Cardiac muscle cell (in vitro differentiated cells and primary cell): ENCODE measurements around the gene LGR4. TPM values are rescaled to one million over a fixed set of nuclear protein-coding genes. Genes with fewer than 3 reads are reported as not detected.
A peak's percentile ranks its signal among the peaks of the same experiment; 100 is the strongest.

Experiments used
- DNase-seq, 2 donors: peaks; one replicate each; pipeline versions ENCODE4 v3.0.0 to v3.0.0-alpha.2; 2010 to 2017; ENCODE audit warnings: low read depth in 1 of 2, low spot score in 1 of 2
- H3K27ac ChIP-seq: fragments of 200-600 bp; sonication (generic); 2 replicates; pipeline ENCODE4 v1.5.1; 2016
- H3K27me3 ChIP-seq: fragments of 200-600 bp; sonication (generic); 2 replicates; pipeline ENCODE4 v1.6.0; 2016; ENCODE audit warnings: control low read depth
- H3K36me3 ChIP-seq: fragments of 200-600 bp; sonication (generic); 2 replicates; pipeline ENCODE4 v1.5.1; 2016; ENCODE audit warnings: control low read depth
- H3K4me1 ChIP-seq: fragments of 200-600 bp; sonication (generic); 2 replicates; pipeline ENCODE4 v1.8.1; 2017; ENCODE audit warnings: low read depth, mild to moderate bottlenecking, mixed run types
- H3K4me3 ChIP-seq: fragments of 200-600 bp; sonication (generic); 2 replicates; pipeline ENCODE4 v1.5.1; 2016; ENCODE audit warnings: mild to moderate bottlenecking
- H3K9me3 ChIP-seq: fragments of 200-600 bp; sonication (generic); 2 replicates; pipeline ENCODE4 v1.5.1; 2017; ENCODE audit warnings: low read depth, mild to moderate bottlenecking, control low read depth
- CTCF ChIP-seq: IDR thresholded peaks from 2 replicates; pipeline ENCODE4 v1.5.1; 2012; ENCODE audit warnings: low read depth, mild to moderate bottlenecking, low read length
- polyA plus RNA-seq: library from polyadenylated mRNA; unstranded; fragments of >200 nt; fragmentation: Nextera tagmentation; extraction: Ambion mirVana; gene quantifications from 2 replicates; pipeline ENCODE4 v1.2.1, GENCODE V29; 2016
- total RNA-seq: library from RNA; depleted of rRNA; stranded (reverse); fragments of >200 nt; gene quantifications from 2 replicates; pipeline ENCODE4 v1.2.3, GENCODE V29; 2016

Gene LGR4
- total and polyA plus RNA-seq, 2 experiments from 2014 or later: 52.4 to 89.3 TPM

- Histone ChIP-seq H3K4me3 (no peak overlapping the region), H3K9me3 (no peaks in the 10 kb centered on the region), H3K27me3 (no peaks in the 10 kb centered on the region), H3K27ac (peak overlapping the region; percentile 2), H3K36me3 (no peaks in the 10 kb centered on the region), H3K4me1 (peaks cover 26% of the 10 kb centered on the region)
- no peak for TF ChIP-seq CTCF
- no peak for DNase-seq
These were observed 46.8 kb downstream of the LGR4 start for GRCh38 chr11:27425814-27426213.

GRCh38 chr11:27423125-27423524 is 49.5 kb downstream of the LGR4 start:
- Histone ChIP-seq H3K9me3 (no peaks in the 10 kb centered on the region), H3K36me3 (no peaks in the 10 kb centered on the region), H3K4me3 (no peak overlapping the region), H3K4me1 (peaks cover 42% of the 10 kb centered on the region), H3K27me3 (no peaks in the 10 kb centered on the region), H3K27ac (peak overlapping the region; percentile 88)
- DNase-seq: peak in 1 of 2 donors; percentile 97
- TF ChIP-seq CTCF: no peak

- Histone ChIP-seq H3K27ac (peak overlapping the region; percentile 88), H3K4me1 (peaks cover 42% of the 10 kb centered on the region), H3K4me3 (no peak overlapping the region), H3K27me3 (no peaks in the 10 kb centered on the region), H3K36me3 (no peaks in the 10 kb centered on the region), H3K9me3 (no peaks in the 10 kb centered on the region)
- no peak for DNase-seq
- TF ChIP-seq CTCF: no peak
These were observed 50.6 kb downstream of the LGR4 start for GRCh38 chr11:27421819-27422494.

GRCh38 chr11:27420722-27421572 is 51.6 kb downstream of the LGR4 start:
- peaks cover 53% of the 10 kb centered on the region for H3K4me1 ChIP-seq
- DNase-seq: peak in 1 of 2 donors; percentile 24
- H3K9me3 ChIP-seq: no peaks in the 10 kb centered on the region
- no peaks in the 10 kb centered on the region for H3K36me3 ChIP-seq
- peak overlapping the region; percentile 88 for H3K27ac ChIP-seq
- no peak overlapping the region for H3K4me3 ChIP-seq
- H3K27me3 ChIP-seq: no peaks in the 10 kb centered on the region
- TF ChIP-seq CTCF: no peak

- Histone ChIP-seq H3K27ac (peak overlapping the region; percentile 88), H3K4me3 (no peak overlapping the region), H3K27me3 (no peaks in the 10 kb centered on the region), H3K4me1 (peaks cover 59% of the 10 kb centered on the region), H3K36me3 (no peaks in the 10 kb centered on the region), H3K9me3 (no peaks in the 10 kb centered on the region)
- DNase-seq: no peak
- no peak for TF ChIP-seq CTCF
These were observed 52.4 kb downstream of the LGR4 start for GRCh38 chr11:27420217-27420616.
